D341Med (cell line): Measurements from ENCODE around the gene ZNF423.

Experiments
- DNase-seq: peaks from one replicate; pipeline ENCODE4 v3.0.0; 2012; ENCODE audit warnings: low spot score

ZNF423 gene

DNA sequence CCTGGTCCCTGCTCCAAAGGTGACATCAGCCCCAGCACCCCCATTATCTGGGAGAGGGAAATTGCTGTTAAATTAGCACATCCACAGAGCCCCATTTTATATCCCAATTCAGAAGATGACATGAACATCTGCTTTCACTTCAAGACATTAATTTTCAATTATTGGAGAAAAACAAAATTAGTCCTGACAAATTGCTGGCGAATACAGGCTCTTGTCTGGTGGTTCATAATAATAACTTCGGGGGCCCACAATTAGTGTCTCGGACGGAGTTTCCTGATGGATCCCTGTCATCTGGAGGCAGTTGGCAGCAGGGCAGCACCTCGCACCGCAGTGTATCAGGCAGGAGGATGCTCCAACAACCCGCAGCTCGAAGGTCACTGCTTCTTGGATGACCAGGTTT, 7.4 kb downstream of the ZNF423 start:
- no peak for DNase-seq

GRCh38 chr16:49846800-49847199, 9.1 kb downstream of the ZNF423 start:
- DNase-seq = no peak

DNA sequence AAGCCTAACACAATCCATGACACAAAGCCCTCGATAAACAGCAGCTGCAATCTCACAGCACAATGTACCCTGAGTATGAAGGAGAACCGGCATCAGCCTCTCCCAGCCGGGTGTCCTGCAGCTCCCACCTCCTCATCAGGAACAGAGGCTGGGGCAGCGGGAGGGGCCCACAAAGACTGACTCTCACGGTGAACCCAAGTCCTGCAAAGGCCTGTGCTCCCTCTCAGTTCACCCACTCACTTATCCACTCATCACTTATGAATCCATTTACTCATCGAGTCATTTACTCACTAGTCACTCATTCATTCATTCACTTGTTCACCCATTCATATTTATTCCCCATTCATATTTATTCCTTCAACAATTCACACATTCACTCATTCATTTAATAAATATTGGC, 11.6 kb downstream of the ZNF423 start:
- no peak for DNase-seq

DNA sequence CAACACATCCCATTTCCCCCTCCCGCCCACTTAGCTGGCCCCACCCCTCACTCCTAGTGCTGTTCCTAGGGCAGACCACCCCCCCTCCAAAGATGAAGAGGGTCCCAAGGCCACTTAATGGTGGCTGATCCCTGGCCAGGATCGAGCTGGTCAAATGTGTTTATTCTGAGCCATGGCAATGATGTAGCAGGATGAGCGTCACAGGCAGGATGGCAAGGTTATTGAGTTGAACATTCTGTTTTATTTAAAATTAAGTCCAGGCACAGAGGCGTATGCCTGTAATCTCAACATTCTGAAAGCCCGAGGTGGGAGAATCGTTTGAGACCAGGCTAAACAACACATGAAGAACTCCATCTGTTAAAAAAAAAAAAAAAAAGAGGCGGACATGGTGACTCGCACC, 12.2 kb downstream of the ZNF423 start:
- DNase-seq = no peak

- DNase-seq = no peak
Measured at GRCh38 chr16:49842972-49843371, 12.9 kb downstream of the ZNF423 start.

- DNase-seq = no peak
Measured at GRCh38 chr16:49839017-49839825, 16.7 kb downstream of the ZNF423 start.

DNA sequence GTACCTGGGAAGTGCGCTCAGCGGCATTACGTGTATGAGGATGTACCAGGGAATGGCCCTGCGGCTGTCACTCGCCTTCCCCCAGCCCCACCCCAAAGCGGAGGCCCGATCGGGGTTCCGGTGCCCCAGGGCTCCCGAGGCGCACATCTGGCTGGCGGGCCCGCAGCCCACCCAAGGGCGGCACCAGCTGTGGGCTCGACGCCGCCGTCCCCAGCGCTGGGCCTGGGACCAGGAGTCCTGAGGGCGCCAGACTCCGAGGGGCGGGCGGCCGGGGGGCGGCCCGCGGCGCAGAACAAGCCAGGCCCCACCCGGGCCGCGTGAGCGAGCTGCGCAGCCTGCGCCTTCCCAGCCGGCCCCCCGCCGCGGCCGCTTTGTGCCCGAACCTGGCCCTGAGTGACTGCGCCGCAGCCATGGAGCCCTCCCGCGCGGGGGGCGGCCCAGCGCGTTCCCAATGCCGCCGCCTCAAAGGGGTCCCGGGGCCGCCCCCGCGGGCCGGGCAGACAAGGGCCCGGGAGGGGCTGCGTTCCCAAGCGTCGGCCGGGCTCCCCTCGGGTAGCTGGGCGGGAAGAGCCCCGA, 17.4 kb downstream of the ZNF423 start:
- no peak for DNase-seq

GRCh38 chr16:49837688-49838410, 18.1 kb downstream of the ZNF423 start:
- DNase-seq = no peak

GRCh38 chr16:49836668-49837067, 19.2 kb downstream of the ZNF423 start:
- DNase-seq = no peak

- DNase-seq = no peak
Measured at GRCh38 chr16:49836218-49836617, 19.7 kb downstream of the ZNF423 start.

DNA sequence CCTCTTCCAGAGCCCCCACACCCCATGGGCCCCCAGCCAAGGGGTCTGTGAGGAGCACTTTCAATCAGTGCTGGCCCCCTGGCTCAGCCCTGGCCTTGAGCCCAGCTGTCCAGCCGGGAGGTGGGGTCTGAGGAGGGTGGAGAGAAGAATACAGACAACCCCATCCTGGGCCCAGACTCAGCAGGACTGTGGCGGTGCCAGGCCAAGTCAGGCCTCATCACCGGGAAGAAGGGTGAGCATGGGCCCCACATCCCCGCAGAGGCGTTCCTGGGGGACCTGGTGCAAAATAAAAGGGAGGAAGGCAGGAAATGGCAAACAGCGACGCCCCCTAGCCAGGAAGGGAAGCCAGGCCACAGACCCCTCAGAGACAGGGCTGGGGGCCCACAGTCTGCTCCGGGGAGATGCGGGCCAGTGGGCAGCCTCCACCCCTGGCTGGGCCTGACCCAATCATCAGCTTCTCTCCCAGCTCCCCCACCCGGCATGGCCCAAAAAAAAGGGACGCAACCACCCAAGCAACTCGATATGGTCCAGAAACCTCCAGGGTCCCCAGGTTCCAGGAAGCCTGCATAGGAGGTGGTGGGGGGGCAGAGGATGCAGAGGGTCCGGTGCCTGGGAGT, 20.6 kb downstream of the ZNF423 start:
- no peak for DNase-seq

DNA sequence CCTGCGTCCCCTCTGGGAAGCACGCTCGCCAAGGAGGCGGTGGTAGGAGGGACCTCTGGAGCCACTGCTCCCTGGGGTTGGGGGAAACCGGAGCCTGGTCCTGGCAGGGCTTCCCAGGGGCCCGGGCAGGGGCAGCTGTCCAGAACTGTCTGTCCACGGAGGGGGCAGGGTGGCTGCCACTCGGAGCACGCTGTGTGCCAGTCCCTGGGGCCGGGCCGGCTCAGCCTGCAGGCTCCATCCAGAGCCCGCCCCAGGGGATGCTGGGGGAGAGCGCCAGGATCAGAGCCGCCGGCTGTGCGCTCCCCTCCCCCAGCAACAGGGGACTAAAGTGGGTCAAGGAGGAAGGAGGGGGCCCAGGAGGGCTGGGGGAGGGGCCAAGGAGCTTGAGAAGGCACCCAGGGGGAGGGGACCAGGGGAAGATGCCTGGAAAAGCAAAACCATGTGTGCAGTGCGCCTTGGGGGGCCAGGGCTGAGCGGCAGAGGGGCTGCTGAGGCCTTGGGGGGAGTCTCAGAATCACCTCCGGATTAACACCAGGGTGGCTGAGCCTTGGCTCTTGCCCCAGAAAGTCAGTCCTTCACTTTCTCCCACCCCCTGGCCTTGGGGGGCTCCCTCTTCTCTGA, 21.3 kb downstream of the ZNF423 start:
- peak; percentile 59 for DNase-seq

DNA sequence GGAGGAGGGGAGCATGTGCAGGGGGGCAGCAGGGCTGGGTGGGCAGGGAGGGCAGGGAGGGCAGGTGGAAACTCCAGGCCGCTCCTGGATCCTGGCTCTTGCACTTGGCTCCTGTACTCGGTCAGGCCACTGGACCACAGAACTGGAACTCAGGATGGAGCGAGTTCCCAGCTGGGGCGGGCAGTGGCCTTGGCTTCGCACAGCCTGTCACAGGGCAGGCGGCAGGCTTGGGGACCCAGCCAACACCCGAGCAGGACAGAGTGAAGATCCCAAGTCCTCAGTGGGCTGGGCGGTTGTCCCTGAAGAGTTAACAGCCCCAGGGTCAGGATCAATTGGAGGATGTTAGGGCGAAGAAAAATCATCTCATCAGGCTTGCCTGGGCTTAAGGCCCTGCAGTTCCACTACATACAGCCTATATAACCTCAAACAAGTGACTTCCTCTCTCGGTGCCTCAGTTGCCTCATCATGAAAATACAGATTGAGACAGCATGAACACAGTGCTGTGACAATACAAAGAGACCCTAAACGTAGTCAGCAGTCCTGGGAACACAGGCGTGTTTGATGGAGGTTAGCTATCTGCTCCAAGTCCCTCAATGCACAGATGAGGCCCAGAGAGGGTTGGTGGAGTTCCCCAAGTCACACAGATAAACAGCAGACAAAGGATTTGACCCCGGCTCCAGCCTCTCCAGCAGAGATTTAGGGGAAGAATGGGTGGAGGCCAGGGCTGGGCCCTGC, 21.9 kb downstream of the ZNF423 start:
- no peak for DNase-seq

DNA sequence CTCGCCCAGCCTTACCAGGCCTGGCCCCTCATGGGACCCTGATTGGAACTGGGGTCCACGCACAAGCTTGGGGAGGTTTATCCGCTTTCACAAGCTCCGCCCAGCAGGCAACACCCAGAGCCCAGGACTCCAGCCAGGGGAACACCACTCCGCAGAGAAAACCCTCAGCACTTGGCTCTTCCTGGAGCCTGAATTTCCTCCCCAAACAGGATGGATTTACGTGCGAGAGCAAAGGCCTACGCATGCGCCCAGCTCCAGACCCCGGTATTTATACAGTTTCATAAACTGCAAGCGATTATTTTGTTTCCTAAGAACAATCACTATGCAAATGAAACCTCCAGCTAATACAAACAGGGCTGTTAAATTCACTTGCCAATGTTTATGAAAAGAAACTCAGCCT, 22.8 kb downstream of the ZNF423 start:
- no peak for DNase-seq

DNA sequence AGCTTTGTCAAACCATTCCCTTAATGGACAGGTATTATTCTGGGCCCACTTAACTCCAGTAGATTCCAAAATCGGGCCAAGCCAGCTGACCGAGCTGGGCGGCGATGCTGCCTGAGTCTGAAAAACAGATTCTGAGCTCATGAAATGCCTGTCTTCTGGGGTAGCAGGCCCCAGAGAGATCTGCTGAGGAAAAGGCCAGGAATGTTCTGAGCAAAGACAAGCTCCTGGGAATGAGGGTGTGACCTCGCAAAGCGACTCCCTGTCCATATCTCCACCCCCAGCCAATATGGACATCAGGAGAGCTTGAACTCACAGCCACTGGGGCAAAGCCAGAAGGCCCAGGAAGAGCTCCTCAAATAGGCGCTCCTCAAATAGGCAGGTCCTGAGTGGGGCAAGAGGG, 23.7 kb downstream of the ZNF423 start:
- DNase-seq = no peak

DNA sequence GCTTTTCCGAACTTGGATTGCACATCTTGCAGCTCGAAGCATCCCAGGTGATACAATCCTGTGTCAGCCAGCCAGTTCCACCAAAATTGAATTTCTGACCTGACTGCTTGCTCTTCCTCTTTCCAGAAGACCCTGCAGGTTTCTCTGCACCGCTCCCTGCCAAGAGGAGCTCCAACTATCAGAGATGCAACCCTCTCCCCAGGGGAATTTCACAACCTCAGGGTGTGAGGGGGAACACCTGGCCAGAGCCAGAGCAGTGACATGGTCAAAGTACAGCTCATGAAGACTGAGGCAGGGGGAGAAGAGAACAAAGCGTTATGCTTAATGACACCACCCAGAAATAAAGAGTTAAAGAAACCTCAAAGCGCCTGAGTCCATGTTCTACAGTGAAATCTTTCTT, 25.0 kb downstream of the ZNF423 start:
- DNase-seq = no peak

DNA sequence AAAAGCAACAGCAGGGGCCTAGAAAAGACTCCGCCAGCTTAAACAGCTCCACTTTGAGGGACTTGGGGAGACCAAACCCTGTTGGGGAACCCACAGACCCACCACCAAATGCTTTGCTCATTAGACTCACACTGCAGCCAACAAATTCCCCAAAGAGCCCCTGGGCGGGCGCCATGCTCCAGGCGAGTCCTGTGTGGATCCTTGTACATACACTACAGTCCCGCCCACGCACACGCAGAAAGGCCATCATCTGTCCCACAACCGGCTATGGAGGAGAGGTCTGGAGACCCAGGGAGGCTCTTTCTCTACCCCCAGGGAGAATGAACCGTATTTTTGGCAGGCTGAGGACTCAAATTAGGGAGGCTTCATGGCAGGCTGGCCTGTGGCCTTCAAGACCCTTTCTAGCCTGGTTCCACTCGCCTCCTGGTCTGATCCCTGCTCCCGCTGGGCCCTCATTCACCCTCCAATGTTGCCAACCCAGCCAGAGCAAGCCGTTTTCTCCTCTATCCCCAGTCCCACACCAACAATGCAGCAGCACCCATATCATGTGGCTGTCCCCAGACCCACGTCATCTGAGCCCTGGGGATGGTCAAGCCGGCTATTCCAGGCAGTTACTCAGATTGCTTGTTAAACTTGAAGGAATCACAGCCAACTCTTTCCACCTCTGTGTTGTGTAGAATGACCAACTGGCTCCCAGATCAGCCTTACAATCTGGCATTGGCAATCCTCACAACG, 27.2 kb downstream of the ZNF423 start:
- no peak for DNase-seq

DNA sequence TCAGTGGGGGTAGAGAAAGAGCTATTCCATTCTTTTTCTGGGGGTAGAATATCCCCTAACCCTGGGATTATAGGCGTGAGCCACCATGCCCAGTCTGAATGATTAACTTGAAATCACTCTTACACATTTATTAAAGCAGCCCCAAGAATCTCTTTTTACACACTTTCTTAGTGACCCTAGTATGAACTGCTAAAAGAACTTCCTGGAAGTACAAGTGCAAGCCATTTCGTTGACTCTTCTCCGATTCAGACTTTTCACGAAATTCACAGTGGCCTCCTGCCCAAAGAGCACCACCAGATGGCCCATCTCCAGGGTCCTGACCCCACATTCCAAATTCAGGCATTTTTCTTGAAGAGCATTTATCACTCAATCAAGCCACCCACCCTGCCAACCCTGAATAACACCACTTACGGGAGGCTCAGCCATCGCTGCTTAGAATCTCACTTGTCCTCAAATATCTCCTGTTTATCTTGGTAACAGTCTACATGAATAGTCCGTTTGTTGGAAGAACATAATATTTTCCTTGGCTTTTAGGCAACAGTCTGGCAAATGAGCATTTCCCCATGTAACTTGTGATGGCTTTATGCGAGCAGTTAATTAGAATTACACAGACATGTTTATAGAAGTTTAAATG, 28.0 kb downstream of the ZNF423 start:
- no peak for DNase-seq

- no peak for DNase-seq
Measured at GRCh38 chr16:49826515-49826914, 29.4 kb downstream of the ZNF423 start.

DNA sequence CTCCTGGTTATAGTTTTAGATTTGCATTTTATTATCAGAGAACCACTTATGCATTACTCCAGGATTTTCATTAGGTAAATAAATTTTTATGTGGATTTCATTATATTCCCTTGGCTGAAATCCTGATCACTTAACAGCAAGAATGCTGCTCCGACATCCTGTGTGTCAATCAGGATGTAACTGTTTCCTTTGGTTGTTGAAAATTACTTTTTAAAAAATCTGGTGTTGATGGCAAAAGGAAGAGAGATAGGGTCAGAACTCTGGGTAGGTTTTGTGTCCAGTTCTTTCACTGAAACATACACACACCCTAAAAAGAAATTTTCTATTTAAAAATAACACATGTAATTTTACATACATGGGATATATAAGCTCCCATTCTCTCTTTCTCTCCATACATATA, 30.9 kb downstream of the ZNF423 start:
- no peak for DNase-seq

GRCh38 chr16:49824593-49824992, 31.3 kb downstream of the ZNF423 start:
- DNase-seq = no peak
